NCI-H1436 treated with DMSO at 0.1 percent for 48 hours (cell line): ENCODE data around the gene TYW1.
A peak's percentile ranks its signal among the peaks of the same experiment; 100 is the strongest.
"Not testable (repeated sequence)": the region's sequence is repeated elsewhere in the genome, so short reads cannot be mapped to it uniquely, and the experiment has no call there.

ENCODE experiments used
- DNase-seq: peaks from one replicate; lab custom pipeline; 2025; lab: John Stamatoyannopoulos, UW

The TYW1 gene

DNA sequence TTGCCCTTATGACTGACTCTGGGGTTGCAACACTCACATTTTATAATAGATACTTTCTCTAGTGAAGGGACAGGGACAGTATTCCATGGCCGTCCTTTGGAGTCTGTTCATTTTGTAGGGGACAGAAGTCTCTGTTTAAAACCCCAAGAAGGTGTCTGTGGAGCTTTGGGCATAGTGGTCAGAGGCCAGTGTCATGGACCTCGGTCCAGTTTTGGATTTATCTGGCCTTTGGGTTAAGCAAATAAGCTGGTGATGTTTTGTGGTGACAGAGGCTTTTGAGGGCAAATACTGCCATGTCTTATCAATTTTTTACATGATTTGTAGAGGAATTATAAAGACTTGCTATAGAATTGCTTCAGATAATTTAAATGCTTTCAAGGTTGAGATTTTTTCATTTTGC is 50.2 kb downstream of the TYW1 start:
- DNase-seq, result not testable (repeated sequence)

DNA sequence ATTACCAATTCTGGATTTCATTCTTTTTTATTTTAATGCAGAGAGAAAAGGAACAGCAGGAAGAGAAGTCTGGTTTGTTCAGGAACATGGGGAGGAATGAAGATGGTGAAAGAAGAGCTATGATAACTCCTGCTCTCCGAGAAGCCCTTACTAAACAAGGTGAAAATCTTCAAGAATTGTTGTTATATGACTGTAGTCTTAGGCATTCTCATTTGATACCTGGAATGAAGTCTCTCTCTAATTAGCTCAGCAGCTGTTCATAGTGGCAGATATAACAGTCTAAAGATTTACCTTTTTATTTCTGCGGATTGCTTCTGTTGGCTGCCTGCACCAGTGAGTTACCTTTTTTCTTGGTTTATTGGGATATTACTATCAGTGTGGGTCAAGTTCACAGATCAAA is 53.3 kb downstream of the TYW1 start:
- DNase-seq, result not testable (repeated sequence)

DNA sequence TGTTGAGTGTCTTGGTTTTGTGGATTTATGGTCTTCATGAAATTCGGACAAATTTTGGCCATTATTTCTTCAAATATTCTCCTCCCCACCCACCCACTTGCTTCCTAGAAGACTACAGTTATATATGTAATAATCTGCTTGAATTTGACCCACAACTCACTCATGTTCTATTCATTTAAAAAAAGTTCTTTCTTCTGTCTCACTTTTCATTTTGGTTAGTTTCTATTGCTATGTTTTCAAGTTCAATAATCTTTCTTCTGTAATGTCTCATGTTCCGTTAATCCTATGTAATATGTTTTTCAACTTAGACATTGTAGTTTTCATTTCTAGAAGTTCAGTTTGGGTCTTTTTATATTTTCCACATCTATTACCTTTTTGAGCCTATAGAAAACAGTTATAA is 55.5 kb downstream of the TYW1 start:
- DNase-seq, result not testable (repeated sequence)

DNA sequence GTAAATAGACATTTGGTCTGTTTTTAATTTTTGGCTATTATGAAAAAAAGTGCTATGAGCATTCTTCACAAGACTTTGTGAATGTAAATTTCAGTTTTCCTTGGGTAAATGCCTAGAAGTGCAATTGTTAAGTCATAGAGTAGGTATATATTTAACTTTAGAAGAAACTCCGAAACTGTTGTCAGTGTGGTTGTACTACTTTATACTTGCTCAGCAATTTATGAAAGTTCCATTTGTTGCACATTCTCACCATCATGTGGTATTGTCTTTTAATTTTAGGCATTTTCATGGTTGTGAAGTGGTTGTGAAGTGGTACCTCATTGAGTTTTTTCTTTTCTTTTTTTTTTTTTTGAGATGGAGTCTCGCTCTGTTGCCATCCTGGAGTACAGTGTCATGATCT is 60.0 kb downstream of the TYW1 start:
- no peak for DNase-seq

DNA sequence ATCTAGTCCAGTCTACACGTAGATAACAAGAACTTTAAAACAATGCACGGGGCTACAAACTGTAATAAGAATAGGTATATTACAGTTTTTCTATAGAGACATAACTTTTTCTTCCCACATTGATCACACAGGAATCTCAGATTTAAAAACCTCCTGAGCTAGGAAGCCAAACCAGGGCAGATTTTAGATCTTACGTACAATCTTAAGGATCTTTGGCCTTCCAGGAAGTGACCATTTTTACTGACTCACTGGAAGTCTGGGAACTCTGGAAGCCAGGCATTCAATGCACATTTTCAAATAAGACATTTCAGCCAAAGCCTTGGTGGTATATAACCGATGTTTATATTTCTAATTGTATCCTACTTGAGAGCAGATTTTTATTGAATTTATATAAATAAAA is 64.7 kb downstream of the TYW1 start:
- not testable (repeated sequence) for DNase-seq

DNA sequence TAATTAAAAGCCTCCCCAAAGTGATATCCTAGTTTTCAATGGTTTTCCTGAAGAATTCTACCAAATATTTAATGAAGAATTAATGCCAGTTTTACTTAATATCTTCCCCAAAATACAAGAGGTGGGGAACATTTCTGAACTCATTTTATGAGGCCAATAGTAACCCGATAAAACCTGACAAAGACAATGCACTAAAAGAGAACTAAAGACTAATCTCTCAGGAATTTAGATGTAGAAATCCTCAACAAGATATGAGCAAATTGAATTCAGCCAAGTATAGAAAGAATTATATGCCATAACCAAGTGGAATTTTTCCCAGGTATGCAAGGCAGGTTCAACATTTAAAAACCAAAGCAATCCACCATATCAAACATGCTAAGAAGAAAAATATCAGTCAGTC is 66.2 kb downstream of the TYW1 start:
- DNase-seq, result not testable (repeated sequence)

DNA sequence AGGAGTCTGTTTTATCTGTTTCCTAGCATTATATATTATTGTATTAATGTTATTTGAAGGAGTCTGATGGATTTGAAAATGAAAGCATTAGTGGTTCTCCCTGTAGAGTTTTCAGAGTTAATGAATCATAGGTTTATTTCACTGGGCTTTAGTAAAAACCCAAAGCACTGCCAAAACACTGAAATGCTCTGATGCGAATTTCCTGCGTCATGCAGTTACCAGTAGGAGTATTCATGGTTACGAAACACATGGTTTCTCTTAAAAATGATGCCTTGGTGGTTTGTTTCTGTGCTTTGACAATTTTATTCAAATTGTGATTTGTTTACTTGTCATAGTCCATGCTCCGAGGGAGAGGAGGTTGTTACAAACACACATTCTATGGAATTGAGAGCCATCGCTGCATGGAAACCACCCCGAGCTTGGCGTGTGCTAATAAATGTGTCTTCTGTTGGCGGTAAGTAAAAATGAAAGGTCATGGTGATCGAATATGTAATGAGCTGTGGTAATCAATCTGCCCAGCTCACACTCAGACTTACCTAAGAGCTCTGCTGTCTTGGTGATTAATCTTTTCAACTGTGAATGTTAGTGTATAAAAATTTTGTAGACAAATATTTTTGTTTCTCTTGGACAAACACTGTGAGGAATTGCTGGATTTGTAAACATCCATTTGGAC is 70.5 kb downstream of the TYW1 start:
- not testable (repeated sequence) for DNase-seq

DNA sequence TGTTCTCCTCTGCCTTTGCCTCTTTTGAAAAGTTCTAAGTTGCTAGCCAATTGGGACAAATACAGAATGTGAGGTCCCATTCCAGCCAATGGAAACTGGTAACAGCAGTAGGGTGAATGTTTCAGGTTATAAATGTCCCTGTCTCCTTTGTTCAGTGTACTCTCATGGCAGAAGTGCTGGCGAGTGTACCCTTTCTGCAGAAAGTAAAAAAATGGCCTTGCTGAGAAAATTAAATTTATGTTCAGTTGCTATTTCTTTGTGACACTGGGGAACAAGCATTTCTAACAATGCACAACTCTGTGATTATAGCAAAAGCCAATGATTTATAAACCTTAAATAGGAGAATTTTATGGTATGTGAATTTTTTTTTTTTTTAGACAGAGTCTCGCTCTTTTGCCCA is 79.5 kb downstream of the TYW1 start:
- not testable (repeated sequence) for DNase-seq

DNA sequence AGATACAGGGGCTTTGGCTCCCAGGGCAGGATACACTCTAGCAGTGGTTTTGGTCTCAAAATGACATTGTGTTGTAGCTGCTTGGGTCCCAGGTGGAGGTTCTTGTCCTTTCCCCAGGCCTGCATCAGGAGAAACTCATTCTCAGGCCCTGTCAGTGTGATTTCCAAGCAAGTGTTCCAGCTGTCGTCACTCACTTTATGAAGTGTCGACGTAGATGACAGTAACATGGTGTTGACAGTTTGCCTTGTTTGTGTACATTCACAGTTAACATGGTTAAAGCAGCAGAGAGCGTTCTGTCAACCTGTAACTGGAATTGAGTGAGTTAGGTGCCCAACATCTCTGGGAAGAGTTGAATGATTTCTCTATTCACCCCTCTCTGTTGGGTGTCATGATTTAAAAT is 86.2 kb downstream of the TYW1 start:
- DNase-seq, result not testable (repeated sequence)

DNA sequence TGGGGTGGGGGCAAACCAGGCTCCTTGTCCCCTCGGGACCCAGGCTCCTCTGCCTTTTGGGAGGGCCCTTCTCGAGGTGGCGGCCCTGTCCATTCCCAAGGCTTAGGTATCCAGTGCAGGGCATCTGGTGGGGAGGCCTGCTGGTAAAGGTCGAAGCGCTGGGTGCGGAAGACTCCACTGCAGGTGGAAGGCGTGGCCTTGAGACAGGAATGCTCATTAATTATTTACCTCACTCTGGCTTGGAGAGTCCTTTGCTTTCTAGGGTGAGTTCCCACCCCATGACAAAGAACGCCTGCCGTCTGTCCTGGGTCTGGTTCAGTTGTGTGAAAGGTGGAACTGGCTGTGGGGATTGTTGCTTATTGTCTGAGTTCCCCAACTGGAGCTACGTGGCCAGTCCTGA is 92.6 kb downstream of the TYW1 start:
- not testable (repeated sequence) for DNase-seq

DNA sequence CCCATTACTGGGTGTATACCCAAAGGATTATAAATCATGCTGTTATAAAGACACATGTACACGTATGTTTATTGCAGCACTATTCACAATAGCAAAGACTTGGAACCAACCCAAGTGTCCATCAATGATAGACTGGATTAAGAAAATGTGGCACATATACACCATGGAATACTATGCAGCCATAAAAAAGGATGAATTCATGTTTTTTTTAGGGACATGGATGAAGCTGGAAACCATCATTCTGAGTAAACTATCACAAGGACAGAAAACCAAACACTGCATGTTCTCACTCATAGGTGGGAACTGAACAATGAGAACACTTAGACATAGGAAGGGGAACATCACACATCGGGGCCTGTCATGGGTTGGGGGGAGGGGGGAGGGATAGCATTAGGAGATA is 94.4 kb downstream of the TYW1 start:
- not testable (repeated sequence) for DNase-seq

DNA sequence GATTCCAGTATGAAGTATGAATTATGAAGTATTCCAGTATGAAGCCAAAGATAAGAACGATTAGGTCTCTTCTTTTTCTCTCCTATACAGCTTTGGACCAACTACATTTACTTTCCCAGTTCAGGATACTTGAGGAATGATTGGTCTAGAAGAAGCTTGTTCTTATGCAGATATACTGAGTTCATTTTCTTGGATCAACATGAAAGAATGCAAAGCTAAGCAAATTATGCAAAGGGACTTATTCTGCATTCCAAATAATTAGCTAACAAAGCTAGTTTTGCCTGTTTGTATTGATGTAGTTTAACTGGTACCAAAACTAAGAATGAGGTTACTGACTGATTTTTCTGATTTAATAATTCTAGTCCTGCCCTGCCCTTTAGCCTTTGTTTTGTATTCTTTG is 101.4 kb downstream of the TYW1 start:
- DNase-seq, result not testable (repeated sequence)

DNA sequence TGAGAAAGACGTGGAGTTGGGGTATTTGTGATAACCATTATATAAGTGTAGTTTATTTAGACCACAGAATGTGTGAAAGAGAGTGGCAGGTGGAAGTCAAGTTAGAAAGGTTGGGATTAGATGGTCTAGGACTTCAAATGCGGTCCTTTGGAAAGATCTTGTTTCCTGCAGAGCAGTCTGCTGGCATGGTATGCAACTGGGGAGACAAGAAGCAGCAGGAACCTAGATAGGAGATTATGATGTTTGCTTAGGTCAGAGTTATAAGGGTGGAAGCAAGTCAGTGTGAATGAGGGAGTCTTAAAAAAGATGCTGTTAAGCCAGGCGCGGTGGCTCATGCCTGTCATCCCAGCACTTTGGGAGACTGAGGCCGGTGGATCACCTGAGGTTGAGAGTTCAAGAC is 102.8 kb downstream of the TYW1 start:
- DNase-seq, result not testable (repeated sequence)

DNA sequence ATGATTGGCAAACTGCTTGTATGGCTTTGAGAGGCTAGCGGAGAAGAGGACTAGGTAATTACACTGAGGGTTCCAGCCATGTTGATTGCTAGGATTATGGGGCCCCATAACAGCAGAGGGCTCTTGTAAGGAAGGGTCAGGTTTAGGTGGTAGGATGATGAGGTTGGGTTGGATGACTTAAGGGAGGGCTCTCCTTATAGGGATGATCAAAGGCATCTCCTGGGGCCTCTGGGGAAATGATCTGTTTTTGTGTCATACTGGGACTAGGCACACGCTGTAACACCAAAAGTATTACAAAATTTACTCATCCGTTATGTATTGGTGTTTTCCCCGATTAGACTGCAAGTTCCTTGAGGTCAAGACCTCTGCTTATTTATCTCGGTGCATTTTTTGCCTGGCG is 103.4 kb downstream of the TYW1 start:
- DNase-seq, result not testable (repeated sequence)

DNA sequence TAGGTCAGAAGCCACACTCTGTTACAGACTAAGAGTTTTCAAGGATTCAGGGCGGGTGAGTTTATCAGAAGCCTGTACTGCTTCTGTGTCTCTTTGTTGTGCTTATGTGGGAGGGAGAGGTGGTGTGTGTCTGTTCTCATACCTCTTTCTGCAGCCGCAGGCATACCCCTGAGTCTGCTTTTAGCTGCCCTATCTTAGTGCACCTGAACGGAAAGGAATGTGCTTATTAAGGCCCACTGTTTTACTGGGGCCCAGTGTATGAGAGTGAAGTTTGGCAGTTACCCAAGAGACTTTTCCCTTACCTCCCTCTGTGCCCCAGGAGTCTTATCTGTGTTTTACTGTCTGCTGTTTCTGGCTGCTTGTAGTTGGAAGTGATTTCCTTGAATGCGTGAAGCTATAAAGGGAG is 104.3 kb downstream of the TYW1 start:
- no peak for DNase-seq

DNA sequence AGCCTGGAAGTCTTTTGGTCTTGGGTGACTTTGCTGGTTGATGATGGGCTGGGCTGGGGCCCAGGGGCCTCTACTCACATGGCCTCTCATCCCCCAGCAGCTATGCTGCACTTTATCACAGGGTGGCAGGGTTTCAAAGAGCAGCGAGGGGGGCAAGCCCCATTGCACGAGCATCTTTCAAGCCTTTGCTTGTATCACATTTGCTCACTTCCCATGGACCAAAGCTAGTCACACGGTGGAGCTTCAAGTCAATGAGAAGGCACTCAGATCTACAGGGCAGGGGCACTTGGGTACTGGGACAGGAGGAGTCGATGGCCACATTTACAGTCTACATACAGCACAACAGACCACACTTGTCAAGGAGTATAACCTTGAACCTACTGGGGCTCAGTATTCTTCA is 108.3 kb downstream of the TYW1 start:
- not testable (repeated sequence) for DNase-seq

DNA sequence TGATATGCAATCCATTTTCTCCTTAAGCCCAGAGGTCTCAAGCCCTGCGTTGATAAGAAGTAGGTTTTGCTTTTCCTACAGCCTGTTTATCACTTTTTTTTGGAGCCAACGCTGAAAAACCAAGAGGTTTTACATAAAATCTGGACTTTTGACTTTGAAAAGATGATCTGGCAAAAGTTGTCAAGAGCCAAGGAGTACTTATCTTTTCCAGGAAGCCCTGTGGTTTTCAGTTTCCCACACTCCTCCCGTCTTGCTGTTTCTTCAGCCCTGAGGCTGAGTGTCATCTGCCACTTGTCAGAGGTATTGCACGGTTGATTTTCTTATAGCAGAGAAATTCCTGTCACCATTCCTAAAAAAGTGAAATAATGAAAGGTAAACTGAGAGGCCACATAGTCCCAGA is 108.7 kb downstream of the TYW1 start:
- no peak for DNase-seq

DNA sequence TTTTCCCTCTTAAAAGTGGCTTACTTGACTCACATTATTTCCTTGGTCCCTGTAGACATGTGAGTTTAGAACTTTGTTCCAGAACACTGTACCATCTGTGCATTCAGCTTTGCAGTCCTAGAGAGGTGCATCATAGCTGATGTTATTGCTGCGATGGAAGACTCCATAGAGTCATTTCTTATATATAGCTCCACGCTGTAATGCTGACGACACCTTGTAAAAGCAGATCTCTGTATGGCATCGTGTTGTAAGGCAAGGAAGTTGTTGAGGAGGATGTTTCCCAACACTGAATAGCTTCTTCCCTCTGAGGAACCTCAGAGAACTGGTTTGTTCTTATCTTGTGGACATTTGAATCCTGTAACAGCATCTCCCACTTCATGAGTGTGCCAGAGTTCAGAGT is 109.6 kb downstream of the TYW1 start:
- DNase-seq, result not testable (repeated sequence)

DNA sequence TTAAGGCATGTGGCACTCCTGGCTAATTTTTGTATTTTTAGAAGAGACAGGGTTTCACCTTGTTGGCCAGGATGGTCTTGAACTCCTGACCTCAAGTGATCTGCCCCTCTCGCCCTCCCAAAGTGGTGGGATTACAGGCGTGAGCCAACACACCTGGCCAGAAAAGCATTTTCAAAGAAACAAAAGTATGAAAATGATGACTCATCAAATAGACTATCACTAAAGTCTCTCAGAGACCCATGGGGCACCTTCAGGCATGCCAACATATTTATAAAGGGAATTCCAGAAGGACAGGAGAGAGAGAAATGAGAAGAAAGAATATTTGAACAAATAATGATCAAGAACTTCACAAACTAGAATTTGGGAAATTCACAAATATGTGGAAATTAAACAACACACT is 114.7 kb downstream of the TYW1 start:
- DNase-seq, result not testable (repeated sequence)

DNA sequence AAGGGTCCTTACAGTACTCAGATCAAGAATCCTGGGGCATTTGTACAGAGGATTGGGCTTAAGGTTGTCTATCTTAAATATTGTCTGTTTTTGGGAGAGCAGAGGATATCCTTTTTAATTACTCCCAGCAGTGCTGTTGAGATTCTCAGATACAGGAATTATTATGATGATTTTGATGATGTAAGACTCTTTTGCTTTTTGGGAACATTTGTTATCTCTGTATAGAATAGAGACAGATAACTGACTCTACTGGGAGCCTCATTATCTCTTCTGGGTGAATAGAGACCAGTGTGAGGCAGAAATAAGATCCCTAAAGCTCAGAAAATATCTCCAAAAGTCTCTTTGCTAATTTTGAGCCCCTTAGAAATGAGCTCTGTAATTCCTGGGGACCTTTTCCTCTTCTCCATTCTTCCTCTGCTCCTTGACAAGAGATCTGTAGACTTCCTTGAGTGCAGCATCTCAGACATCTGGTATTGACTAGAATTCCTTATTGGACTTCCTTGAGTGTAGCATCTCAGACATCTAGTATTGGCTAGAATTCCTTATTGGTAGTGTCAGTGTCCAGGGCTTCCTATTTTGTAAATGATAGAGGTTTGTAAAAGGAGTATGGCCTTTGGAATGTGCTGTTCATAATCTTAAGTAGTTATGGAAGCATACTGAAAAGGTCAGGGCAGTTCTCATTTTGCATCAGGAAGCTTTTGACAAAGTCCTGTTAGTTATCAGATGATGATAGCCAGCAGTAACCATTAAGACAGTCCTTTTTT is 118.0 kb downstream of the TYW1 start:
- DNase-seq, result not testable (repeated sequence)

DNA sequence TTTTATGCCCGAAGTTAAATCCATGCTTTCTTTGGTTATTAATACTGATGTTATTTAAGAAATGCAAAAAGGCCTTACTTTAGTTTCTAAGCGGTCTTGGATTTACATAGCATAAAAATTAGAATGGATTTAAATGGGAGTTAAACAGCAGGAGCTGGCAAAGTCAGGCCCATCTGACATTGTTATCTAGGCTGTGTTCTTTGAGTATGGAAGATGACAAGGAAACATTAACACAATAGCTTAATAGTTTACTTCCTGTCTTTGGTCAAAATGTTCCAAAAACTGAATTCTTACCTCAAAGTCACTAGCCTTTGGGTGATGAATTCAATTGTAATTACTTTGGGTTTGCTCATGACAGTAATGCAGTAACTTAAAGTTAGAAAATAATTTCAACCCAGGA is 123.9 kb downstream of the TYW1 start:
- not testable (repeated sequence) for DNase-seq

DNA sequence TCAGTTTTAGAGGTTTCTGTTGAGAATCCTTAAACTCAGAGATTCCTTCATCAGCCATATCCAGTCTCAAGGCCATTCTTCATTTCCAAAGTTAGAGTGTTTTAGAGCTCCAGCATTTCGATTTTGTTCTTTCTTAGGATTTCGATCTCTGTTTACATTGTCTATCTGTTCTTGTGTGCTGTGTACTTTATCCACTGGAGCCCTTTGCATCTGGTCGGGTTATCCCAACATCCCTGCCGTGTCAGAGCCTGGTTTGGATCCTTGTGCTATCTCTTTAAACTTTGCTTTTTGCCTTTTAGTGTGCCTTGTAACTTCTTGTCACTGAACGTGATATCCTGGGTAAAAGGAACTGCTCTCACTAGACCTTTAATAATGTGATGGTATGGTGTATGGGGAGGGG is 131.6 kb downstream of the TYW1 start:
- not testable (repeated sequence) for DNase-seq

DNA sequence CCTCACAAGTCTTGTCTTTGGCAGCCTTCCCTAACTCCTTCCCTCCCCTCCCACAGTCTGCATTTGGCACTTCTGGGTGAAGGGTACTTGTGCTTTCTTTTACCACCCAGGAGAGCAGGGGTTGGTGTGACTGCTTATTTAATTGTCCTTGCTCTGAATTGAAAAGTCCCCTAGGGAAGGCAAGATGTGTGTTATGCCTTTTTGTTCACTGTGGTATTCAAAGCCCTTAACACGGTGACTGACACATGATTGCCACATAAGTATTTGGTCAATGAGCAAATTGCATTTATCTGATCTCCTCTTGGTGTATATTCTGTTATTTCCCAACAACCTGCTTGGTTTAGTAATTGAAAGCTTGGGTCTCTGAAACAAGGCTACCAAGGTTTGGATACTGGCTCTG is 134.1 kb downstream of the TYW1 start:
- DNase-seq, result peak; percentile 78

DNA sequence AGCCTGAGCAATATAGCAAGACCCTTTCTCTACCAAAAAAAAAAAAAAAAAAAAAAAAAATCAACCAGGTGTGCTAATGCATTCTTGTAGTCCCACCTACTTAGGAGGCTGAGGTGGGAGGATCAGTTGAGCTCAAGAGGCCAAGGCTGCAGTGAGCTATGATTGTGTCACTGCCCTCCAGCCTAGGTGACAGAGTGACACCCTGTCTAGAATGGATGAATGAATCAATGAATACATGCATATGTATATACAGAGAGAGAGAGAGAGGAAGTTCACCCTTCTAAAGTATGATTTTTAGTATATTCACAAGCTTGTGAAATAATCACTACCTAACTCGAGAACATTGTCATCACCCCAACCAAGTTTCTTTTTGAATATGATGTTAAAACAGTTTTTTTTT is 138.3 kb downstream of the TYW1 start:
- DNase-seq, result not testable (repeated sequence)
